Glutamatergic neuron (in vitro differentiated cells): Measurements from ENCODE around the gene ASIC4. TPM values are rescaled to one million over a fixed set of nuclear protein-coding genes. Genes with fewer than 3 reads are reported as not detected.

Source experiments
- DNase-seq: peaks from one replicate; pipeline ENCODE4 v3.0.0; 2022
- H3K27ac Mint-ChIP-seq: one replicate; pipeline ENCODE4 v1.8.0; 2020; ENCODE audit warnings: mild to moderate bottlenecking, mixed read lengths, inconsistent platforms; ENCODE audit not compliant: unreplicated experiment
- H3K27me3 Mint-ChIP-seq: one replicate; pipeline ENCODE4 v1.8.0; 2020; ENCODE audit warnings: mild to moderate bottlenecking, moderate library complexity, mixed read lengths, inconsistent platforms; ENCODE audit not compliant: unreplicated experiment
- H3K36me3 Mint-ChIP-seq: one replicate; pipeline ENCODE4 v1.8.0; 2020; ENCODE audit warnings: mild to moderate bottlenecking, mixed read lengths, inconsistent platforms; ENCODE audit not compliant: unreplicated experiment
- H3K4me1 Mint-ChIP-seq: one replicate; pipeline ENCODE4 v1.8.0; 2020; ENCODE audit warnings: mild to moderate bottlenecking, low read depth, mixed read lengths, inconsistent platforms; ENCODE audit not compliant: unreplicated experiment
- H3K4me3 Mint-ChIP-seq: one replicate; pipeline ENCODE4 v1.8.0; 2020; ENCODE audit warnings: mild to moderate bottlenecking, mixed read lengths, inconsistent platforms; ENCODE audit not compliant: unreplicated experiment
- H3K9me3 Mint-ChIP-seq: one replicate; pipeline ENCODE4 v1.8.0; 2020; ENCODE audit warnings: mild to moderate bottlenecking, moderate library complexity, mixed read lengths, inconsistent platforms; ENCODE audit not compliant: unreplicated experiment
- CTCF ChIP-seq: fragments of 200-600 bp; sonication (generic); IDR thresholded peaks from one replicate; pipeline ENCODE4 v1.5.0; 2021; ENCODE audit not compliant: partially characterized antibody, unreplicated experiment
- total RNA-seq: library from RNA; stranded (reverse); fragmentation: NEBNext Ultra II Directional; extraction: Animal tissue kit (Norgen Biotek cat#: 25700); gene quantifications from one replicate; pipeline ENCODE4 v1.2.1, GENCODE V29; 2021; ENCODE audit not compliant: unreplicated experiment

ASIC4 gene
- total RNA-seq, 1 donor from 2014 or later, result 5.4 TPM

GRCh38 chr2:219501849-219502248, 12.4 kb upstream of the ASIC4 start:
- Mint-ChIP-seq H3K4me1 (peaks cover 29% of the 10 kb centered on the region), H3K4me3 (no peak overlapping the region)

GRCh38 chr2:219502618-219503017, 11.7 kb upstream of the ASIC4 start:
- H3K4me3 Mint-ChIP-seq, result no peak overlapping the region
- H3K27me3 Mint-ChIP-seq, result peaks cover 16% of the 10 kb centered on the region
- DNase-seq, result no peak
- peaks cover 33% of the 10 kb centered on the region for H3K4me1 Mint-ChIP-seq
- no peak overlapping the region for H3K27ac Mint-ChIP-seq
- peaks cover 14% of the 10 kb centered on the region for H3K9me3 Mint-ChIP-seq
- no peaks in the 10 kb centered on the region for H3K36me3 Mint-ChIP-seq
- TF ChIP-seq CTCF, result no peak

More at GRCh38 chr2:219501849-219502248, 12.4 kb upstream of the ASIC4 start:
- no peak for TF ChIP-seq CTCF
- Mint-ChIP-seq H3K27ac (no peak overlapping the region), H3K36me3 (no peaks in the 10 kb centered on the region), H3K9me3 (peaks cover 14% of the 10 kb centered on the region), H3K27me3 (peaks cover 20% of the 10 kb centered on the region)
- DNase-seq, result no peak

- Mint-ChIP-seq H3K27me3 (peaks cover 14% of the 10 kb centered on the region), H3K9me3 (peaks cover 10% of the 10 kb centered on the region), H3K36me3 (no peaks in the 10 kb centered on the region), H3K27ac (no peak overlapping the region), H3K4me1 (peaks cover 35% of the 10 kb centered on the region), H3K4me3 (no peak overlapping the region)
- no peak for DNase-seq
- no peak for TF ChIP-seq CTCF
Measured at GRCh38 chr2:219505585-219505984, 8.7 kb upstream of the ASIC4 start.

GRCh38 chr2:219506153-219506801, 8.0 kb upstream of the ASIC4 start:
- H3K4me3 Mint-ChIP-seq, result no peak overlapping the region
- peaks cover 35% of the 10 kb centered on the region for H3K4me1 Mint-ChIP-seq
- H3K36me3 Mint-ChIP-seq, result no peaks in the 10 kb centered on the region
- peaks cover 11% of the 10 kb centered on the region for H3K9me3 Mint-ChIP-seq
- TF ChIP-seq CTCF, result no peak
- no peak for DNase-seq
- H3K27ac Mint-ChIP-seq, result peak overlapping the region; percentile 72
- peaks cover 14% of the 10 kb centered on the region for H3K27me3 Mint-ChIP-seq

GRCh38 chr2:219506802-219507526, 7.3 kb upstream of the ASIC4 start:
- Mint-ChIP-seq H3K9me3 (peaks cover 12% of the 10 kb centered on the region), H3K4me1 (peaks cover 34% of the 10 kb centered on the region), H3K4me3 (no peak overlapping the region), H3K27ac (peak overlapping the region; percentile 72), H3K36me3 (no peaks in the 10 kb centered on the region), H3K27me3 (peaks cover 15% of the 10 kb centered on the region)
- no peak for TF ChIP-seq CTCF
- DNase-seq, result no peak
